Measurements from ENCODE around the gene ASIC3.

DNA sequence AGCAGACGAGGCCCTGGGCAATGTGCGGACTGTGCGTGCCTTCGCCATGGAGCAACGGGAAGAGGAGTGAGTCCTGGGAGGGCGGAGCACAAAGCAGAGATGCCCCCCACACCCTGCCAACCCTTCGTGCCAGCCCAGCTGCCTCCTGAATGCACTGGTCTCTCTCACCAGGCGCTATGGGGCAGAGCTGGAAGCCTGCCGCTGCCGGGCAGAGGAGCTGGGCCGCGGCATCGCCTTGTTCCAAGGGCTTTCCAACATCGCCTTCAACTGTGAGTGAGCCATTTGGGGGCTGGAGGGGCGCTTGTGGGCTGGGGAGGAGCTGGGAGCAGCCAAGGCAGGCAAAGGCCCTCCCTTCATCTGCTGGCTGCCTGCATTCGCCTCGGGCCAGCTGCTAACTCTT, 12.4 kb upstream of the ASIC3 start:
- TF ChIP-seq CHD2 (IDR thresholded peaks at IDR 0.05; ENCODE audit: low read length, partially characterized antibody) (no peak), POLR2A (IDR thresholded peaks at IDR 0.05; ENCODE audit: low read length) (no peak), POLR2AphosphoS2 (conservative IDR thresholded peaks at IDR 0.05; ENCODE audit: low read length) (no peak), ATOH8 (CRISPR knock-in tag; IDR thresholded peaks at IDR 0.05; ENCODE audit: low read depth) (no peak)
- TF ChIP-seq, protein P1, sequence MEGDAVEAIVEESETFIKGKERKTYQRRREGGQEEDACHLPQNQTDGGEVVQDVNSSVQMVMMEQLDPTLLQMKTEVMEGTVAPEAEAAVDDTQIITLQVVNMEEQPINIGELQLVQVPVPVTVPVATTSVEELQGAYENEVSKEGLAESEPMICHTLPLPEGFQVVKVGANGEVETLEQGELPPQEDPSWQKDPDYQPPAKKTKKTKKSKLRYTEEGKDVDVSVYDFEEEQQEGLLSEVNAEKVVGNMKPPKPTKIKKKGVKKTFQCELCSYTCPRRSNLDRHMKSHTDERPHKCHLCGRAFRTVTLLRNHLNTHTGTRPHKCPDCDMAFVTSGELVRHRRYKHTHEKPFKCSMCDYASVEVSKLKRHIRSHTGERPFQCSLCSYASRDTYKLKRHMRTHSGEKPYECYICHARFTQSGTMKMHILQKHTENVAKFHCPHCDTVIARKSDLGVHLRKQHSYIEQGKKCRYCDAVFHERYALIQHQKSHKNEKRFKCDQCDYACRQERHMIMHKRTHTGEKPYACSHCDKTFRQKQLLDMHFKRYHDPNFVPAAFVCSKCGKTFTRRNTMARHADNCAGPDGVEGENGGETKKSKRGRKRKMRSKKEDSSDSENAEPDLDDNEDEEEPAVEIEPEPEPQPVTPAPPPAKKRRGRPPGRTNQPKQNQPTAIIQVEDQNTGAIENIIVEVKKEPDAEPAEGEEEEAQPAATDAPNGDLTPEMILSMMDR (IDR thresholded peaks at IDR 0.05), result no peak

Measured in A549 (cell line).